HepG2 (cell line): ENCODE data around the gene SEPTIN10. TPM values are rescaled to one million over a fixed set of nuclear protein-coding genes. Genes with fewer than 3 reads are reported as not detected.
A peak's percentile ranks its signal among the peaks of the same experiment; 100 is the strongest.

Experiments
- AFF4 ChIP-seq: sonication (generic); formaldehyde crosslinking; IDR thresholded peaks from 2 replicates; pipeline ENCODE4 v1.4.0; 2020; ENCODE audit warnings: missing genetic modification reagents
- AGO1 ChIP-seq: fragments of 200-400 bp; formaldehyde crosslinking; IDR thresholded peaks from 2 replicates; pipeline ENCODE4 v1.6.1; 2017; ENCODE audit warnings: mild to moderate bottlenecking, low read depth, low read length, moderate library complexity; ENCODE audit not compliant: poor library complexity, severe bottlenecking
- ATF2 ChIP-seq: sonication (generic); formaldehyde crosslinking; IDR thresholded peaks from 2 replicates; pipeline ENCODE4 v1.4.0; 2020; ENCODE audit warnings: missing genetic modification reagents
- ATF3 ChIP-seq: sonication (generic); formaldehyde crosslinking; IDR thresholded peaks from 2 replicates; pipeline ENCODE4 v1.4.0; 2020; ENCODE audit warnings: missing genetic modification reagents
- BCL6 ChIP-seq: IDR thresholded peaks from 2 replicates; pipeline ENCODE4 v1.6.1; 2016; ENCODE audit warnings: missing genetic modification reagents, missing compliant biosample characterization
- EED ChIP-seq: sonication (generic); formaldehyde crosslinking; IDR thresholded peaks from 2 replicates; pipeline ENCODE4 v1.5.0; 2020; ENCODE audit warnings: mild to moderate bottlenecking, missing genetic modification reagents
- EP300 ChIP-seq, 3 experiments: sonication (generic) in 1 of 3; formaldehyde crosslinking in 1 of 3; IDR thresholded peaks; 2 replicates each; pipeline versions ENCODE4 v1.5.1 to v1.6.1; 2011 to 2020; ENCODE audit warnings: low read depth in 2 of 3, low read length in 2 of 3, borderline replicate concordance in 1 of 3, improper control_type of control experiment in 1 of 3, mild to moderate bottlenecking in 1 of 3, missing genetic modification reagents in 1 of 3, moderate library complexity in 1 of 3
- GATAD2A ChIP-seq: IDR thresholded peaks from 2 replicates; pipeline ENCODE4 v1.6.1; 2016
- IRF9 ChIP-seq: sonication (generic); formaldehyde crosslinking; IDR thresholded peaks from 2 replicates; pipeline ENCODE4 v1.8.0; 2022; ENCODE audit warnings: missing genetic modification reagents, mild to moderate bottlenecking, borderline replicate concordance
- NFE2L2 ChIP-seq: fragments of 150-350 bp; IDR thresholded peaks from 2 replicates; pipeline ENCODE4 v1.6.1; 2014; ENCODE audit warnings: low read length
- NONO ChIP-seq, 2 experiments: fragments of 450-650 bp in 1 of 2; sonication (generic) in 1 of 2; formaldehyde crosslinking in 1 of 2; IDR thresholded peaks in 1 of 2; conservative IDR thresholded peaks in 1 of 2; 2 replicates each; pipeline versions ENCODE4 v1.6.1 to v1.8.0; 2017 to 2022; ENCODE audit warnings: mild to moderate bottlenecking in 1 of 2, missing genetic modification reagents in 1 of 2, moderate library complexity in 1 of 2
- RARA ChIP-seq: IDR thresholded peaks from 2 replicates; pipeline ENCODE4 v1.6.1; 2016; ENCODE audit warnings: missing genetic modification reagents, missing compliant biosample characterization
- RXRA ChIP-seq: sonication (generic); formaldehyde crosslinking; IDR thresholded peaks from 2 replicates; pipeline ENCODE4 v1.5.1; 2020; ENCODE audit warnings: missing genetic modification reagents
- SOX5 ChIP-seq: IDR thresholded peaks from 2 replicates; pipeline ENCODE4 v1.6.1; 2016; ENCODE audit warnings: borderline replicate concordance
- SOX6 ChIP-seq, 2 experiments: fragments of 450-650 bp in 1 of 2; sonication (generic) in 1 of 2; formaldehyde crosslinking in 1 of 2; IDR thresholded peaks; 2 replicates each; pipeline versions ENCODE4 v1.4.0 to v1.6.1; 2017 to 2020; ENCODE audit warnings: antibody characterized with exemption in 1 of 2, mild to moderate bottlenecking in 1 of 2, missing genetic modification reagents in 1 of 2
- TOPORS ChIP-seq: sonication (generic); formaldehyde crosslinking; IDR thresholded peaks from 2 replicates; pipeline ENCODE4 v1.8.0; 2023; ENCODE audit warnings: mild to moderate bottlenecking, missing genetic modification reagents
- ZFX ChIP-seq: sonication (generic); formaldehyde crosslinking; IDR thresholded peaks from 2 replicates; pipeline ENCODE4 v1.4.0; 2020; ENCODE audit warnings: mild to moderate bottlenecking, low read depth, missing genetic modification reagents, moderate library complexity
- ZNF121 ChIP-seq: sonication (generic); formaldehyde crosslinking; IDR thresholded peaks from 2 replicates; pipeline ENCODE4 v1.5.0; 2020; ENCODE audit warnings: mild to moderate bottlenecking, missing genetic modification reagents
- ZNF343 ChIP-seq: sonication (generic); formaldehyde crosslinking; IDR thresholded peaks from 2 replicates; pipeline ENCODE4 v1.4.0; 2020; ENCODE audit warnings: mild to moderate bottlenecking, missing genetic modification reagents
- ZNF350 ChIP-seq: sonication (generic); formaldehyde crosslinking; IDR thresholded peaks from 2 replicates; pipeline ENCODE4 v1.4.0; 2020; ENCODE audit warnings: mild to moderate bottlenecking, low read depth, missing genetic modification reagents, borderline replicate concordance
- ZNF430 ChIP-seq: sonication (generic); formaldehyde crosslinking; IDR thresholded peaks from 2 replicates; pipeline ENCODE4 v1.9.0; 2021; ENCODE audit warnings: mild to moderate bottlenecking, missing genetic modification reagents
- ZNF563 ChIP-seq: sonication (generic); formaldehyde crosslinking; IDR thresholded peaks from 2 replicates; pipeline ENCODE4 v1.8.0; 2022; ENCODE audit warnings: mild to moderate bottlenecking, moderate library complexity, missing genetic modification reagents
- polyA plus RNA-seq, 8 experiments: library from polyadenylated mRNA; depleted of rRNA in 3 of 8; stranded (reverse) in 7 of 8; unstranded in 1 of 8; fragments of >200 nt; fragmentation: Illumina TruSeq in 4 of 8; extraction: Trizol in 4 of 8; gene quantifications; 2 replicates each; pipeline versions ENCODE4 v1.2.1 to v1.2.3, GENCODE V29; 2011 to 2016; ENCODE audit warnings: low read depth in 4 of 8, missing spikeins in 1 of 8, mixed read lengths in 1 of 8; ENCODE audit not compliant: insufficient read depth in 1 of 8
- total RNA-seq, 5 experiments: library from RNA; depleted of rRNA; stranded (reverse); fragments of >200 nt; fragmentation: Illumina TruSeq; extraction: Trizol; gene quantifications; 2 replicates each; pipeline ENCODE4 v1.2.3, GENCODE V29; 2016; ENCODE audit warnings: low read depth in 1 of 5

Gene SEPTIN10
- total and polyA plus RNA-seq, 2 of the 13 experiments (the other 11 are each of a cell fraction or from before 2014, with no cell fraction given): 45.8 to 67.5 TPM

- no peak for TF ChIP-seq AFF4 (CRISPR knock-in tag)
- TF ChIP-seq GATAD2A (CRISPR knock-in tag): 0 out of 2 replicates have a peak, but pooled peaks have one; percentile 21
- no peak for TF ChIP-seq NONO (IDR thresholded peaks at IDR 0.05)
- TF ChIP-seq NONO (CRISPR knock-in tag; conservative IDR thresholded peaks at IDR 0.05): peak; percentile 57; the same call in 1 of the 2 replicates
- TF ChIP-seq ATF3 (CRISPR knock-in tag): peak; percentile 8; the same call in 1 of the 2 replicates
- no peak for TF ChIP-seq ZNF350 (CRISPR knock-in tag)
- peak; percentile 68 for TF ChIP-seq RXRA (CRISPR knock-in tag)
- no peak for TF ChIP-seq NFE2L2
- no peak for TF ChIP-seq SOX6 (IDR thresholded peaks at IDR 0.05)
- peak; percentile 27; the same call in 1 of the 2 replicates for TF ChIP-seq SOX6 (CRISPR knock-in tag; IDR thresholded peaks at IDR 0.05)
- no peak for TF ChIP-seq ZNF343 (CRISPR knock-in tag)
- TF ChIP-seq ZNF430 (CRISPR knock-in tag): no peak
- no peak for TF ChIP-seq TOPORS
- no peak for TF ChIP-seq ZNF121
- TF ChIP-seq BCL6: 0 out of 2 replicates have a peak, but pooled peaks have one; percentile 11
- 0 out of 4 replicates have a peak, but pooled peaks of 1 of the 2 experiments have one; percentile 10 for TF ChIP-seq EP300 (IDR thresholded peaks at IDR 0.05; ENCODE audit: low read depth in 2 of 2, low read length in 2 of 2)
- TF ChIP-seq EP300 (CRISPR knock-in tag; IDR thresholded peaks at IDR 0.05; ENCODE audit: borderline replicate concordance): no peak
- TF ChIP-seq AGO1: no peak
- peak; percentile 79 for TF ChIP-seq ZFX (CRISPR knock-in tag)
- TF ChIP-seq IRF9 (CRISPR knock-in tag): 0 out of 2 replicates have a peak, but pooled peaks have one; percentile 31
- 0 out of 2 replicates have a peak, but pooled peaks have one; percentile 23 for TF ChIP-seq ZNF563 (CRISPR knock-in tag)
- 0 out of 2 replicates have a peak, but pooled peaks have one; percentile 34 for TF ChIP-seq EED
- no peak for TF ChIP-seq ATF2 (CRISPR knock-in tag)
- TF ChIP-seq SOX5: 0 out of 2 replicates have a peak, but pooled peaks have one; percentile 11
- TF ChIP-seq RARA (CRISPR knock-in tag): peak; percentile 15; the same call in 1 of the 2 replicates
Measured at GRCh38 chr2:109523536-109524361, 90.0 kb downstream of the SEPTIN10 start (continued).
